ENCODE measurements around the gene ZRANB1.

DNA sequence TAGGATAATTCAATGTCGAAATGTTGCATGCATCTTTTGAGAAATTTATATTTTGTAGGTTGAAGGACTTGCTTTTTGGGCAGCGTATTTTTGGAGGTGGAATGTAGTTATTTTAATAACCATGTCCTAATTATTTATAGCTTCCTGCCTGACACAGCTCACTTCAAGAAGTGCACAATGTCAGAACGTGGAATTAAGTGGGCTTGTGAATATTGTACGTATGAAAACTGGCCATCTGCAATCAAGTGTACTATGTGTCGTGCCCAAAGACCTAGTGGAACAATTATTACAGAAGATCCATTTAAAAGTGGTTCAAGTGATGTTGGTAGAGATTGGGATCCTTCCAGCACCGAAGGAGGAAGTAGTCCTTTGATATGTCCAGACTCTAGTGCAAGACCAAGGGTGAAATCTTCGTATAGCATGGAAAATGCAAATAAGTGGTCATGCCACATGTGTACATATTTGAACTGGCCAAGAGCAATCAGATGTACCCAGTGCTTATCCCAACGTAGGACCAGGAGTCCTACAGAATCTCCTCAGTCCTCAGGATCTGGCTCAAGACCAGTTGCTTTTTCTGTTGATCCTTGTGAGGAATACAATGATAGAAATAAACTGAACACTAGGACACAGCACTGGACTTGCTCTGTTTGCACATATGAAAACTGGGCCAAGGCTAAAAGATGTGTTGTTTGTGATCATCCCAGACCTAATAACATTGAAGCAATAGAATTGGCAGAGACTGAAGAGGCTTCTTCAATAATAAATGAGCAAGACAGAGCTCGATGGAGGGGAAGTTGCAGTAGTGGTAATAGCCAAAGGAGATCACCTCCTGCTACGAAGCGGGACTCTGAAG, 620 bp downstream of the ZRANB1 start:
- TF ChIP-seq POLR2A (IDR thresholded peaks at IDR 0.05; ENCODE audit: low read depth, low read length) (no peak), RAD21 (IDR thresholded peaks at IDR 0.05; ENCODE audit: low read length) (no peak), BHLHE40 (IDR thresholded peaks at IDR 0.05; ENCODE audit: low read depth, low read length) (no peak)
- TF ChIP-seq, protein P1, sequence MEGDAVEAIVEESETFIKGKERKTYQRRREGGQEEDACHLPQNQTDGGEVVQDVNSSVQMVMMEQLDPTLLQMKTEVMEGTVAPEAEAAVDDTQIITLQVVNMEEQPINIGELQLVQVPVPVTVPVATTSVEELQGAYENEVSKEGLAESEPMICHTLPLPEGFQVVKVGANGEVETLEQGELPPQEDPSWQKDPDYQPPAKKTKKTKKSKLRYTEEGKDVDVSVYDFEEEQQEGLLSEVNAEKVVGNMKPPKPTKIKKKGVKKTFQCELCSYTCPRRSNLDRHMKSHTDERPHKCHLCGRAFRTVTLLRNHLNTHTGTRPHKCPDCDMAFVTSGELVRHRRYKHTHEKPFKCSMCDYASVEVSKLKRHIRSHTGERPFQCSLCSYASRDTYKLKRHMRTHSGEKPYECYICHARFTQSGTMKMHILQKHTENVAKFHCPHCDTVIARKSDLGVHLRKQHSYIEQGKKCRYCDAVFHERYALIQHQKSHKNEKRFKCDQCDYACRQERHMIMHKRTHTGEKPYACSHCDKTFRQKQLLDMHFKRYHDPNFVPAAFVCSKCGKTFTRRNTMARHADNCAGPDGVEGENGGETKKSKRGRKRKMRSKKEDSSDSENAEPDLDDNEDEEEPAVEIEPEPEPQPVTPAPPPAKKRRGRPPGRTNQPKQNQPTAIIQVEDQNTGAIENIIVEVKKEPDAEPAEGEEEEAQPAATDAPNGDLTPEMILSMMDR (conservative IDR thresholded peaks at IDR 0.05; ENCODE audit: low read depth, low read length) = no peak
- TF ChIP-seq, protein P2, sequence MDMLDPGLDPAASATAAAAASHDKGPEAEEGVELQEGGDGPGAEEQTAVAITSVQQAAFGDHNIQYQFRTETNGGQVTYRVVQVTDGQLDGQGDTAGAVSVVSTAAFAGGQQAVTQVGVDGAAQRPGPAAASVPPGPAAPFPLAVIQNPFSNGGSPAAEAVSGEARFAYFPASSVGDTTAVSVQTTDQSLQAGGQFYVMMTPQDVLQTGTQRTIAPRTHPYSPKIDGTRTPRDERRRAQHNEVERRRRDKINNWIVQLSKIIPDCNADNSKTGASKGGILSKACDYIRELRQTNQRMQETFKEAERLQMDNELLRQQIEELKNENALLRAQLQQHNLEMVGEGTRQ (IDR thresholded peaks at IDR 0.05; ENCODE audit: low read depth, low read length) = no peak

All from IMR-90 (cell line).